NCI-H146 treated with DMSO at 0.1 percent for 48 hours (cell line): ENCODE data around the gene ITPR2.
"Not testable (repeated sequence)": the region's sequence is repeated elsewhere in the genome, so short reads cannot be mapped to it uniquely, and the experiment has no call there.

Experiments
- DNase-seq: peaks from one replicate; lab custom pipeline; 2025; ENCODE audit not compliant: unreplicated experiment; lab: John Stamatoyannopoulos, UW

The ITPR2 gene

DNA sequence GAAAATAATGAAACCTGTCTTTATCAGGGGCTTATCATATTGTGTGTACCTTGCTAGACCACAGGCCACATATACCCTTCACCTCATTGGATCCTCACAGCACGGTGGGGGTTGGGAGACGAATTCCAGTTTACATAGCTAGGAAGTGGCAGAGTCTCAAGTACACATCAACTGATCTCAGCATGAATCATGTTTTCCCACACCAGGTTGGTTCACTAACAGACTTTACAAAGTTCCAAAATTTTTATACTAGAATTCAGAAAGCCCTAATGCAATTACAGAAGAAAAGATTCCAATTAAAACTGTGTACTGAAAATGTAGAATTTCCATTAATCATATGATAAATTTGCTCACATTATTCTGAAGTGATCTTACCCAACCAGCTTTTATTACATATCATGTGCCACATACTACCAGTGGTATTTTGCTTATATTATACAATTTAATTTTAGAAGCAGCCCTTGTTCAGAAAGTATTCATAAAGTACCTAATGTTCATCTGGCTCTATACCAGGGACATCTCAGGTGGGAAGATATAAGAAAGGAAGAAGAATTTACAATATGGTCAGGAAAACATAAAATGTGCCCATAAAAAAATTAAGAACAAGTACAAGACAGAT, 196.2 kb downstream of the ITPR2 start:
- no peak for DNase-seq

DNA sequence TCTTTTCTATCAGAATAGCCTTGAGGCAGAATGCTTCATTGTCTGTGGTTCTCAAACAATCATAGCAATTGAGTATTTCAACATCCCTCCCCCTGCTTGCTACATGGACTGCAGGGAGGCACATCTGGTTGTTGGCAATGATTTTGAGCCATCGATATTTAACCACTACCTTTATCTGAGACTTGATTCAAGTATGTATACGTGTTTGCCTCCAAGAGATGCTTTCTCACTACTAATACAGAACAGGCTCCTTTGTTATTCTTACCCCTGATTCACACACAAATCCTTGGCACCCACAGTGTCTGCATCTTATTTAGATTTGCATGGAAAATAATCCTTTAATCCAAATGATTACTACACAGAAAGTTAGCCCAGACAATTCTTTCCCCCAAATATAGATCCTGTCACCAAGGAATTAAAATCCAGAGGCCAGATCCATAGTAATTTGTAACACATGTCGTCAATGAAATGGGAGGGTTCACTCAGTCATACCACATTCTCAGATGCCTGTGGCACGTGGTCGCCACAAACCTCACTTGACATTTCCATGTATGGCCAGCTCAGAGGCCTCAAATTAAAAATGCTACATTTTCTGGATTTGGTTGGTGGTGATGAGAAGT, 199.3 kb downstream of the ITPR2 start:
- DNase-seq = peak; percentile 58

DNA sequence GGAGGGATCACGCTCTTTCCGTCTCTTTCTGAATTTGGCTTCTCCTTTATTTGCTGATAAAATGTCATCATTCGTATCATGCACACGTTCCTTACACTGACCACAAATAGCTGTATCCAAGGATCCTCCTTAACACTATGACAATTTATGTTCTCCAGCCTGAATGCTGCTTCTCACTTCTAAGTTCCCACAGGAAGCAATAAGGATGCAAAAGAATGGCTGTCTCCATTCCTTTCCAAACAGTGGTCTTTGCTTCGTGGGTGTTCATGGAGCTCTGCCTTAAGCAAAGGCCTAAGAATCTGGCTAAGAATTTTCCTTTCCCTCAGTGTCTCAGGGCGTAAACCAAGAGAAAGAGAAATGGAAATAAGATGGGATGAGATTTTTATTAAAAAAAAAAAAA, 200.2 kb downstream of the ITPR2 start:
- DNase-seq = no peak

DNA sequence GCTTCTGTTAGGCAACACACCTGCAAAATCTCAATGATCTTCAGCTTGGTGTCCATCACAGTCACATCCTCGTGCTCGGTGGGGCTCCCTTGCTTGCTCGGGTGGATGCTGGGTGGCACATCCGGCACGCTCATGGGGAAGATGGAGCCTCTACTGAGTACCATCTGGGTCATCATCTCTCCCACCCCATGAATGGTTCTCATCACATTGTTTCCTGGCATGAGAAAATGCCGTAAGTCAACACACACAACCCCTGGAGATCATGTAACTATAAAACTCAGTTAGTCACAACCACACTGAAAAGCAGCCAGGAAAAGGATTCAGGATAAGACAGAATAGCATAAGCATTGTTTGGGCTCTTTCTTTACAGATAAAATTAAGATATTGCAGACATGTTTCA, 201.1 kb downstream of the ITPR2 start:
- DNase-seq = peak; percentile 86

DNA sequence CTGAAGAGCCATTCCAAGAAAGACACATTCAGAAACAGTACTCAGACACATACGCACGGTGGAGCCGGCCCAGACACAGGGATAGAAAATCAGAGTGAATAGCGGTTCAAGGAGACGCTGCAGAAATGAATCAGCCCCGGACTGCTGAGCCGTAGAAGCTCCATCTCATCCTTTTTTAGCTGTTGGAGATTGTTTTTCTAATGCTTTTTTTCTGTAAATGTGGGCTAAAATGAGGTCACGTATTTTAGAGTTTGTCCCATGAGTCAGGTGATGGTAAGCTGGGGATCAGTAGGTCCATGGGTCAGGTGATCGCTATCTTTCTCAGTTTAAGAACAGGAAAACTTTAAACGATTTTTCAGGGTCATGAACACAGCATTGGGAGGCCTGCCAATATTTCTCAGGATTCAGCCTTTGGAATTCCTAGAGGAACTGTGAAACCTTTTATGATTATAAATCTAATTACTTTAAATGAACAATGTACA, 202.4 kb downstream of the ITPR2 start:
- no peak for DNase-seq

DNA sequence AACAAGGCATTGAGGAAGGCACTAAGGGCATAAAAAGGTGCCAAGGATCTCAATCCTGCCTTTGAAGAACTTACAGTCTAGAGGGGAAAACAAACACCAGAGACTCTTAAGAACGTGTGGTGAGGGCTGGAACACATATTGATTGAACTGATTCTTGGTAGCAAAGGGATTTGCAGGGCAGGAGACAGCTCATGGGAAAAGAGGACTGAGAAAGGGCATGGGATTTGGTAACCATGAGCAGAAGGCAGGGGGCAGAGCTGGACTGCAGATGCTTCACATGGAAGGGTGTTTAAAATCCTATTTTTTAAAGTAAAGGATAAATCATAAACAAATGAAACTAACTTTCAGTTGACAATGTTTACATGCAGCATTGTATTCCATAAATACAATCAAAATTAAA, 203.1 kb downstream of the ITPR2 start:
- no peak for DNase-seq

DNA sequence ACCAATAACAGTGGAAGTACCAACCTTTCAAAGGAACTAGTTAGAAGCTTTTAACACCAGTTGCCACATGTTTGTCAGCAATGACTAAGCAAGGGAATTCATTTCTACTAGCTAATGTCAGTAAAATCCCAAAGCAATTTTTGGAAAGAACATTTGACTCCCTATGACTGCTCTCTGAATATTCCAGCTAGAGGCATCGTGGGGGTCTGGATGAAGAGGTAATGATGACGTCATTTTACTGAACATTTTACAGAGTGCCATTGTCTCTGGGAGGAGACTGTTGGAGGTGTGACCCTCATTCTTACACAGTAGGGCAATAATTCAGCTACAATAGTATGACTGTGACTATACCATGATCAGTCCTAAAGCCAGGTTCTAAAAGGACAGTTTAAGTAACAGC, 204.8 kb downstream of the ITPR2 start:
- no peak for DNase-seq

DNA sequence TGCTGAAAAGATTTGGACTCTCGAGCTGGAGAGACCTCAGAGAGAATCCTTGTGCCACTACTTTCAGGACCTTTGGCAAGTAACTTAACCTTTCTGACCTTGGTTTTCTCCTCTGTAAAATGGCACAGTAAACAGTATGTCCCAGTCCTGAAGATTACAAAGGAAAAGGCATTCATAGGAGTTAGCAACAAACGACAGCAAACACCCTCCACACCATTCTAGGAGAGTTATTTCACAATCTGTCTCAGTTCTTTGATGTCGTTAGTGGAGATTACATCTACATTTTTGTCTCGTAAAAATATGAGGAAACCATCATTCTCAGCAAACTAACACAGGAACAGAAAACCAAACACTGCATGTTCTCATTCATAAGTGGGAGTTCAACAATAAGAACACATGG, 205.7 kb downstream of the ITPR2 start:
- DNase-seq = no peak

DNA sequence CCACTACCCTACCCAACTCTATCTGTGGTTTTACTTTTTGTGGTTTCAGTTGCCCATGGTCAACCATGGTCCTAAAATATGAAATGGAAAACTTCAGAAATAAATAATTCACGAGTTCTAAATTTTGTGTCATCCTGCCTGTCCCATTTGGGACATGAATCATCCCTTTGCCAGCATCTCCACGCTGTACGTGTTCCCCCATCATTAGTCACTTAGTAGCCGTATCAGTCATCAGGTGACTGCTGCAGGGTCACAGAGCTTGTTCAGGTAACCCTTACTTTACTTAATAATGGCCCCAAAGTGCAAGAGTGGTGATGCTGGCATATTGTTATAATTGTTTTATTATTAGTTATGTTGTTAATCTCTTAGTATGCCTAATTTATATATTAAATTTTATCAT, 209.9 kb downstream of the ITPR2 start:
- no peak for DNase-seq

DNA sequence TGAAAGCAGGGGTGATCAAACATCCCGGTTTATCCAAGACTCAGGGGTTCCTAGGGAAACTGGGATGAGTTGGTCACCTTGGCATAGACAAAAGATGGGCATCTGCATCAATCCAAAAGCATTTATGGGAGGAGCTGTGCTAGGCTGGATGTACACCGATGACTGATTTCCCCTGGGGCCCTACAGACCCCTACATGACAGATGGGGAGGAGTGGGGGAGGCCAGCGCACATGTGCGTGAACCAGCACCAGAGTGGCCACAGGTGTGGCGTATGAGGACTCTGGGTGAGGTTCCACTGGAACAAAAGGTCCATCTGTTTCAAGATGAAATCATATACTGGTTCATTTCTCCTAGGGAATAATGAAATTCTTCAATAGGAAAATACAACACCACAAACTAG, 210.4 kb downstream of the ITPR2 start:
- no peak for DNase-seq

DNA sequence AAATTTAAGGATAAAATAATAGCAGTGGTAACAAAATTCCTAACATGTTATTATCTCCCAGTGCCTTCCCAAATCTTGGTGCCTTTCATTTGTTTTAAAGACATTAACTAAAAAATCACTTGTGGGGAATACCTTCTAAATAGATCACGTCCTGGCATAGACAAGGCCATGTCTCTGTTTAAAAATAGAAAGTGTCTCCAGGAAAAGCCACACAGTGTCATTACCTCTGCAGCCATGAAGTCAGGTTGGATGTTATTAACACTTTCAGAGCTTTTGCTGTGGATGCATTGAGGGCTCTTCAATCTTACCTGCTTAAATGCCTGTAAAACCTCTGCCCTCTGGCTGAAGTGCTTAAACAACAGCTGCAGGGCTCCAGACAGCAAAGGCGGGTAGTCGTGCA, 211.1 kb downstream of the ITPR2 start:
- no peak for DNase-seq

DNA sequence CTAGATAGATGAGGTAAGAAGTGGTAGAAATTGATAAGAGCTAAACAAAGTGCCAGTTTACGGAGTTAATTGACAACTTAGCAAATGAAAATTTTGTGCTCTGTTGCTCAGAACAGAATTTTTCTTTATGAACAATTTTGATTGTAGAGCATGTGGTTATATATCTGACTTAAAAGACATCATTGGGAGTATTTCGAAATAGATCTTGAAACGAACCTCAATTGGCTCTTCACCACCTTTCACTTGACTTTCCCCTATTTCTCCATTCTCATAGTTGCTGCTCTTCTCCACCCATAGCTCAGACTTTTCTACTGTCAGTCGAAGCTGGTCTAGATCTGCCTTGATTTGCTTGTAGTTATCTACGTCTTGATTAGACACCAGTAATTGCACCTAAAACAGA, 212.1 kb downstream of the ITPR2 start:
- no peak for DNase-seq

DNA sequence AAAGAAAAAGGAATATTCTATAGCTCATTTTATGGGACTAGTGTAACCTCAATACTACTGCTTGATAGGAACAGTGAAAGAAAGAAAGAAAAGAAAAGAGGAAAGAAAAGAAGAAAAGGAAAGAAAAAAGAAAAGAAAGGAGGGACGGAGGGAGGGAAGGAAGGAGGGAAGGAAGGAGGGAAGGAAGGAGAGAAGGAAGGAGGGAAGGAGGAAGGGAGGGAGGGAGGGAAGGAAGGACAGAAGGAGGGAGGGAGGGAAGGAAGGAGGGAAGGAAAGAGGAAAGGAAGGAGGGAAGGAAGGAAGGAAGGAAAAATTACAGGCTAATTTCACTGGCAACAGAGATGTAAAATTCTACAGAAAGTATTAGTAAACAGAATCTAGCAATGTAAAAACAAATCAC, 215.5 kb downstream of the ITPR2 start:
- DNase-seq = no peak

DNA sequence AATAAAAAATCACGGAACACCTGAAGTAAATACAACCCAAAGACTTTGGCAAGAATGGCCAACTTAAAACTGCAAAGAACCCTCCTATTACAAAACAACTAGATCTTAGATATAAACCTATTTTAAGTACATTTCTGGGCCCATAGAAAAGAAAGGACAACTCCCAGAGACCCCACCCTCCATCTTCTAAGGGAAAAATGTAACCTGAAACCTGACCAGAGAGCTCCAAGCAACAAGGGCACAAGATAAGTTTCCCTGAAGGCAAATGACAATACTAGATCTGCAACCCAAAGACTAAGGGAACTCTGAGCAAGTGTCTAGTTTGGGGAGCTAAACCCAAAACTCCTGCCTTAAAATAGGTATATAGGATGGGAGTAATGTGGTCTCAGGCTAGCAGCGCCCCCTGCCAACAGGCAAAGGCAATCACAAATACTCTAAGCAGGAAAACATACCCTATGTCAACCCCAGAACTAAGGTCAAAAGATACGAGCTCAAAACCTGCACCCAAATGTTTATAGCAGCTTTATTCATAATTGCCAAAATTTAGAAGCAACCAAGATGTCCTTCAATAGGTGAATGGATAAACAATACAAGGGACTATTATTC, 218.9 kb downstream of the ITPR2 start:
- peak; percentile 42 for DNase-seq

DNA sequence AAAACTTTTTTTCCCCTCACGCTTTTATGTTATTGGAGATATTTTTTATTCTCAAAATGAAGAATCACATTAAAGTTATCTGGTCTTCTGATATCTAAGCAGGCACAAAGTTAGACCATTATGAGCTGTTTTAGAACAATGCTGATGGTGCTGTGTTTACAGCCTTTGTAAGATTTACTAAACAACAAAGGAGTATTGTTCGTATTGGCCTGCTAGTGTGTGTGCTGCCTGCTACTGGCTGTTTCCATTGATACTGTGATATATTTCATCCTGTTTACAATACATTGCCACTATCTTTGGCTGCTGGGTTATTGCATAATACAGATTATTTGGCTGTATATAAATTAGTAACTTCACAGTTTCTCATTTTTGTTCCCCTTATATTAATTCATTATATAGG, 220.8 kb downstream of the ITPR2 start:
- DNase-seq = no peak

DNA sequence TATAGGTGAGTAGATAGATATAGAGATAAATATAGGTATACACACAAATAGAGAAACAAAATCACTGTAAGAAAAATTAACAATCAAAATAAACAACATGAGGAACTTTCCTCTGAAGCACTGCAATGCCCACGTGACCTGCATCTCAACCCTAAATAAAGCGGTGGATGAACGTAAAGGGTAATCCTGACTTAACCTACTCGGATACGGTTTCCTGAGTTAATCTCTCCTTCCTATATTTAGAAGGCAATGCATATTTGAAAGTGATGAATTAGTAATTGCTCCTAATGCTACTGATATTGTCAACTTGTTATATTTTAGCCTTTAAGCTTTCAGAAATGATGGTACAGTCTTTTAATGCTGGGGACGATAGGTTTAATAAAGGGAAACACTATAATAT, 221.4 kb downstream of the ITPR2 start:
- DNase-seq = no peak

DNA sequence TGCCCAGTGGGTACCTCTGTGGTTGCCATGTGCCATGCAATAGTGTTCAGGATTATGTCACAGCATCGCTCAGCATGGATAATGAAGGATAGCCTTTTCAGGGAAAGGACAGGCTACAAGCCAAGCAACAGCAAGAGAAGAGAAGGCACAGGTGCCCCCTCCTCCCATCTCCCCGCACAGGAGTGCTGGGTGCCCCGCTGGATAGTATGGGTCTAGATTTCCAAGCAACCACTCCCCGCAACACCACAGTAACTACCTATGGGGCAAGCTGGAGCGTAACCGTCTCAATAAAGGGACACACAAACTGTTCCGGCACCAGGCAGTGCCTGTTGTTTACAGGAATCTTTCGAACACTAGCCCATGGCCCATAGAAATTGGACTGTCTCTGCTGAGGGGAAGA, 222.2 kb downstream of the ITPR2 start:
- no peak for DNase-seq

DNA sequence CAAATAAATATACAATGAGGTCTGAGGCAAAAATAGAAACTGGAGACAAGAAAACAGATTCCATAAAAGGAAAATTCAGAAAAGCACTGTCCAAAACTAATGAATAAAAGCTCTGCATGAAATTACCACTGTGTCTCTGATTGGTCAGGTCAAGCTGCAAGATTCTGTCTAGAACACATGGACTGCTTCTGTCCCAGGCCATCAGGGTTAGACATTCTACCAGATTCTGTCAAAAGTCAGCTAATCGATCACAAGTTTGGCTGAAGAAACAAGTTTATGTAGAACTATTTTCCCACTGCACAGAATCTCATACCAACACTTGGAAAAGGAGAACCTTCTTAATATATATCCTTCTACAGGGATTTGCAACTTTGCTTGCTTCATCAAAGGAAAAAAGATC, 223.0 kb downstream of the ITPR2 start:
- no peak for DNase-seq

DNA sequence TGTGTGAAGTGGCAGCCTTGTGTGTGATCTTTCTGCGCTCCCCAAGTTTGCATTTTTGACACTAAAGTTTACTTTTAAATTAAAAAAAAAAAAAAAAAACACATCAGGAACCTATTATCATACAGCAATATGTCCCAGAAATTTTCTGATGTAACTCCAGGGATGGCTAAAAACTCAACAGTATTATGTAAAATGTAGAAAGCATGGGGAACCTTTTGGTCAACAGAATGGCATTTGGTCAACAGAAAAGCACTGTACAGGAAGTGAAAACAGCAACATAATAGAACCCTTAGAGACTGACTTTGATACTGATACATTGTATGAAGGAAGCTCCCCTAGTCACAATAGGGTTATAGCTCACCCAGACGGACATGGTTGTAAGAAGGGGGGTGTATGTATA, 224.3 kb downstream of the ITPR2 start:
- no peak for DNase-seq

DNA sequence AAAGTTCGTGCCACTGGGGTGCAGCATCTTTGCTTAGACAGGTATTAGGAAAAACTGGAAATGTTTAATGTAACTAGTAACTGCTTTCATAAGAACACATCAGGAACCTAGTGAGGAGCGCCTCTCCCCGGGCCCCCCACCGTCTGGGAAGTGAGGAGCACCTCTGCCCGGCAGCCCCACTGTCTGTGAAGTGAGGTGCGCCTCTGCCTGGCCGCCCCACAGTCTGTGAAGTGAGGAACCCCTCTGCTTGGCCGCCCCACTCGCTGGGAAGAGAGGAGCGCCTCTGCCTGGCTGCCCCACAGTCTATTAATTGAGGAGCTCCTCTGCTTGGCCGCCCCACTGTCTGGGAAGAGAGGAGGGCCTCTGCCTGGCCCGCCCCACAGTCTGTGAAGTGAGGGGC, 224.7 kb downstream of the ITPR2 start:
- DNase-seq = no peak

DNA sequence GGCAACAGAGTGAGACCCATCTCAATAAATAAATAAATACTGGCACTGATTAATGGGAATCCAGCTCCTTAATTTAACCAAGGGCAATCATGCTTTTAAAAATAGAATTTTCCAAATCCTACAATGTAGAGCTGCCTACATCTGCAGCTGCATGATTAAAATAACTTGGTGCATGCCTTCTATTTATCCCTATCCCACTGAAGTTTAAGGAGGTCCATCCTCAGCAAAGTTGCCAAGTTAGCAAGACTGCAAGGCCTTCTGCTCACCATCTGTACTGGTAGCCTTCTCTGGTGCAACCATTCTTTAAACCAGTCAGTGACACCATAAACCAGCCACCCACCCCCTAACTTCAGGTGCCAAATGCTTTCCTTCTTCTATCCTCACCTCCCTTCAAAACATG, 226.1 kb downstream of the ITPR2 start:
- no peak for DNase-seq

DNA sequence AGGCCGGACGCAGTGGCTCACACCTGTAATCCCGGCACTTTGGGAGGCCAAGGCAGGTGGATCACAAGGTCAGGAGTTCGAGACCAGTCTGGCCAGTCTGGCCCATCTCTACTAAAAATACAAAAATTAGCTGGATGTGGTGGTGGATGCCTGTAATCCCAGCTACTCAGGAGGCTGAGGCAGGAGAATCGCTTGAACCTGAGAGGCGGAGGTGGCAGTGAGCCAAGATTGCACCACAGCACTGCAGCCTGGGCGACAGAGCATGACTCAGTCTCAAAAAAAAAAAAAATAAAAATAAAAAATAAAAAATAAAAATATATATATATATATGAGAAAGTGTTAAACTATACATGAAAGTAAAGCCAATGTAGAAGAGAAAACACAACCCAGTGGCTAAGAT, 228.2 kb downstream of the ITPR2 start:
- DNase-seq = not testable (repeated sequence)
